Renal cortical epithelial cell (primary cell): ENCODE measurements around the gene CTNNA3. TPM values are rescaled to one million over a fixed set of nuclear protein-coding genes. Genes with fewer than 3 reads are reported as not detected.

ENCODE experiments used
- DNase-seq: peaks from one replicate; pipeline ENCODE4 v3.0.0-alpha.2; 2011; ENCODE audit warnings: low read depth
- total RNA-seq: library from RNA; depleted of rRNA; stranded (reverse); fragments of >200 nt; gene quantifications from 2 replicates; pipeline ENCODE4 v1.2.3, GENCODE V29; 2014

The CTNNA3 gene
- total RNA-seq, 1 donor from 2014 or later, result under 0.01 TPM

- DNase-seq, result peak; percentile 70
Measured at GRCh38 chr10:66931340-66931948, 764.6 kb downstream of the CTNNA3 start.

GRCh38 chr10:66929375-66929774, 766.6 kb downstream of the CTNNA3 start:
- DNase-seq, result no peak

- no peak for DNase-seq
Measured at GRCh38 chr10:66928776-66929175, 767.2 kb downstream of the CTNNA3 start.

GRCh38 chr10:66927971-66928770, 767.8 kb downstream of the CTNNA3 start:
- no peak for DNase-seq

GRCh38 chr10:66927251-66927935, 768.6 kb downstream of the CTNNA3 start:
- no peak for DNase-seq

GRCh38 chr10:66926841-66927240, 769.2 kb downstream of the CTNNA3 start:
- no peak for DNase-seq

- peak; percentile 79 for DNase-seq
Measured at GRCh38 chr10:66925896-66926715, 769.9 kb downstream of the CTNNA3 start, which contains the start of gene LRRTM3. TSS of gene LRRTM3 (plus strand) at chr10:66926036.

- DNase-seq, result no peak
Measured at GRCh38 chr10:66925373-66925772, 770.6 kb downstream of the CTNNA3 start.

- DNase-seq, result no peak
Measured at GRCh38 chr10:66924674-66925345, 771.2 kb downstream of the CTNNA3 start.

GRCh38 chr10:66919248-66919647, 776.7 kb downstream of the CTNNA3 start:
- no peak for DNase-seq

GRCh38 chr10:66917104-66917503, 778.9 kb downstream of the CTNNA3 start:
- no peak for DNase-seq

GRCh38 chr10:66916030-66916429, 780.0 kb downstream of the CTNNA3 start:
- no peak for DNase-seq

GRCh38 chr10:66910671-66911070, 785.3 kb downstream of the CTNNA3 start:
- no peak for DNase-seq

- DNase-seq, result no peak
Measured at GRCh38 chr10:66892871-66893270, 803.1 kb downstream of the CTNNA3 start.

- peak; percentile 22 for DNase-seq
Measured at GRCh38 chr10:66888237-66888636, 807.8 kb downstream of the CTNNA3 start.

- no peak for DNase-seq
Measured at GRCh38 chr10:66886848-66887247, 809.1 kb downstream of the CTNNA3 start.

GRCh38 chr10:66882271-66882670, 813.7 kb downstream of the CTNNA3 start:
- no peak for DNase-seq

- DNase-seq, result no peak
Measured at GRCh38 chr10:66881814-66882213, 814.2 kb downstream of the CTNNA3 start.

GRCh38 chr10:66880826-66881225, 815.2 kb downstream of the CTNNA3 start:
- no peak for DNase-seq

- DNase-seq, result no peak
Measured at GRCh38 chr10:66880292-66880691, 815.7 kb downstream of the CTNNA3 start.

GRCh38 chr10:66877361-66877760, 818.6 kb downstream of the CTNNA3 start:
- no peak for DNase-seq
